NT2/D1 (cell line): ENCODE data around the gene PTGR2.

Source experiments
- SUZ12 ChIP-seq: IDR thresholded peaks from 2 replicates; pipeline ENCODE4 v1.6.1; 2011; ENCODE audit not compliant: insufficient read length, insufficient read depth; ENCODE audit errors: extremely low read depth
- YY1 ChIP-seq: IDR thresholded peaks from 2 replicates; pipeline ENCODE4 v1.6.1; 2011; ENCODE audit not compliant: insufficient read length, insufficient read depth
- ZNF274 ChIP-seq: IDR thresholded peaks from 2 replicates; pipeline ENCODE4 v1.6.1; 2011; ENCODE audit warnings: mild to moderate bottlenecking, low read depth, low read length

- no peak for TF ChIP-seq ZNF274
- TF ChIP-seq SUZ12: no peak
- no peak for TF ChIP-seq YY1
Measured at GRCh38 chr14:73877790-73878189, 26.2 kb downstream of the PTGR2 start.
